AG09309 (cell line): ENCODE results near the gene CFC1B.
"Not testable (repeated sequence)": the region's sequence is repeated elsewhere in the genome, so short reads cannot be mapped to it uniquely, and the experiment has no call there.

ENCODE experiments used
- DNase-seq: peaks from one replicate; pipeline ENCODE4 v3.0.0-alpha.2; 2010; ENCODE audit warnings: low read depth
- H3K4me3 ChIP-seq: 2 replicates; pipeline ENCODE4 v1.5.1; 2011; ENCODE audit warnings: mild to moderate bottlenecking, low read depth, low read length, moderate library complexity; ENCODE audit not compliant: control insufficient read depth

The CFC1B gene

DNA sequence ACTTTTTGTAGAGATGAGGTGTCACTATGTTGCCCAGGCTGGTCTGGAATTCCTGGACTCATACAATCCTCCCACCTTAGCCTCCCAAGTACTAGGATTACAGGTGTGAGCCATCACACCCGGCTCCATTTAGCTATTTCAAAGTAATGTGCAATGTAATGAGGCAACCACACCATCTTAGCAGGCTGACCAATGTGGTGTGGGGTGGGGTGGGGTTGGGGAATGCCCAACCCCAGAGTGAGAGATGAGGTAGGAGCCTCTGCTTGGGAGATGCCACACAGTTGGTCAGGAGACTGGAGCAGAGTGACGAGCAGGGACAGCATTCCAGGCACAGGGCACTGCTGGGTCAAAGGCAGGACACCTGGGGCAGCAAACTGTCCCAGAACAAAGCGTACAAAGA lies 27.4 kb downstream of the CFC1B start:
- H3K4me3 ChIP-seq, DNase-seq: not testable (repeated sequence)

DNA sequence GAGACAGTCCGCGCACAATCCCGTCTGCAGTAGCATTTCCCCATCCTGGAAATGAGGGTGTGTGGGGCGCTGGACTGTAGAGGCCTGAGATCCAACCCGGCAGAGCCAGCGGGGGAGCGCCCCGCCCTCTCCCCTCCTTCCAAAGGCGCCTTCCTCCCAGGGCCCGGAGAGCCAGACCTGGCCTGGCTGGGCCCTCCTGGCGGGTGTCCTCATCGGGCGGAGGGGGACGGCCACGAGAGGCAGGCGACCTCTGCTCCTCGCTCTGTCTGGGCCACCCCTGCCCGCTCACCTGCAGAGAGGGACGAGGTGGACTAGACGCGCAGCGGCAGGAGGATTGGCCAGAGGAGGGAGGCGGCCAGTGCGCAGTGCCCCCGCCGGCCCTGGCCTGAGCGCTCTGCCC lies 28.5 kb downstream of the CFC1B start:
- not testable (repeated sequence) for H3K4me3 ChIP-seq

DNA sequence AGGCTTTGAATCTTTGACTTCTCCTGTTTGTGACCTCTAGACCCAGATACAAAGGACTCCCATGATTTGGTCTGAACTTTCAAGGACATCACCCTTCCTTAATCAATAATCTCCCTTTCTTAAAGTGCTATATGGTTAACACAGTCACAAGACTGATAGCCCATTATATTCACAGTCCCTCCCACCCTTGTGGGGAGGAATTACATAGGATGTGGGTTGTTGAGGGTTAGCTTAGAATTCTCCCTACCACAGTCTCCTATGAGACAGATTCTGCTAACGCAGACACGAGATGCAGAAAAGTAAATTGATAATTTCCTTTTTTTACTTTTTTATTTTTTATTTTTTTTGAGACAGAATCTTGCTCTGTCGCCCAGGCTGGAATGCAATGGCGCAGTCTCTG lies 33.2 kb downstream of the CFC1B start:
- DNase-seq, H3K4me3 ChIP-seq: not testable (repeated sequence)

More for the DNA sequence above, 28.5 kb downstream of the CFC1B start:
- not testable (repeated sequence) for DNase-seq

DNA sequence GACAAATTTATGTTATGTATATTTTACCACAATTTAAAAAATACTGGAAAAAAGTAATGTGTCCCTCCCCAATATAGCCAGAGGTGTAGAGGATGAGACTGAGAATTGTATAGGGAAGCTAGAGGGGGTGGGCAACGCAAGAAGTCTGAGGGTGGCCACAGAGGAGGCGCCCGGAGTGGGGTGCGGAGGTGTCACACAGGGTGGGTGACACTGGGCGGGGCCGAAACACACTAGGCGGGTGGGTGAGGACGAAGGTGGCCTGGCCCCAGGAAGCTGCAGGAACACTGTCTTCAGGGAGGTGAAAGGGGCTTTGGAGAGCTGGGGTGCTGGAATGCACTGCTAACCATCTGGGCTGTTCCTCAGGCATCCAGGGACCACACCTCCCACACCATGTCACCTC lies 35.4 kb downstream of the CFC1B start:
- H3K4me3 ChIP-seq, DNase-seq: not testable (repeated sequence)

DNA sequence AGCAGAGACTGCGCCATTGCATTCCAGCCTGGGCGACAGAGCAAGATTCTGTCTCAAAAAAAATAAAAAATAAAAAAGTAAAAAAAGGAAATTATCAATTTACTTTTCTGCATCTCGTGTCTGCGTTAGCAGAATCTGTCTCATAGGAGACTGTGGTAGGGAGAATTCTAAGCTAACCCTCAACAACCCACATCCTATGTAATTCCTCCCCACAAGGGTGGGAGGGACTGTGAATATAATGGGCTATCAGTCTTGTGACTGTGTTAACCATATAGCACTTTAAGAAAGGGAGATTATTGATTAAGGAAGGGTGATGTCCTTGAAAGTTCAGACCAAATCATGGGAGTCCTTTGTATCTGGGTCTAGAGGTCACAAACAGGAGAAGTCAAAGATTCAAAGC lies 45.1 kb downstream of the CFC1B start:
- H3K4me3 ChIP-seq, DNase-seq: not testable (repeated sequence)

DNA sequence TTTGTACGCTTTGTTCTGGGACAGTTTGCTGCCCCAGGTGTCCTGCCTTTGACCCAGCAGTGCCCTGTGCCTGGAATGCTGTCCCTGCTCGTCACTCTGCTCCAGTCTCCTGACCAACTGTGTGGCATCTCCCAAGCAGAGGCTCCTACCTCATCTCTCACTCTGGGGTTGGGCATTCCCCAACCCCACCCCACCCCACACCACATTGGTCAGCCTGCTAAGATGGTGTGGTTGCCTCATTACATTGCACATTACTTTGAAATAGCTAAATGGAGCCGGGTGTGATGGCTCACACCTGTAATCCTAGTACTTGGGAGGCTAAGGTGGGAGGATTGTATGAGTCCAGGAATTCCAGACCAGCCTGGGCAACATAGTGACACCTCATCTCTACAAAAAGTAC lies 50.9 kb downstream of the CFC1B start:
- DNase-seq, H3K4me3 ChIP-seq: not testable (repeated sequence)

DNA sequence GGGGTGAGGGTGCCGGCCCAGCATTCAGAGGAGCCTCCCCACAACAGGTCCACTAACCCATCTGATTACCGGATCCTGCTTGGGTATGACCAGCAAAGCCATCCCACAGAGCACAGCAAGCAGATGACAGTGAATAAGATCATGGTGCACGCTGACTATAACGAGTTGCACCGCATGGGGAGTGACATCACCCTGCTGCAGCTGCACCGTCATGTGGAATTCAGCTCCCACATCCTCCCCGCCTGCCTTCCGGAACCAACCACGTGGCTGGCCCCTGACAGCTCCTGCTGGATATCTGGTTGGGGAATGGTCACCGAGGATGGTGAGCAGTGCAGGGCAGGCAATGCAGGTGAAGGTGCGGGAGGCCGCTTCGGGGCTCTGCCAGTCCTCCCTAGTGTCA lies 53.2 kb downstream of the CFC1B start:
- H3K4me3 ChIP-seq, DNase-seq: not testable (repeated sequence)

DNA sequence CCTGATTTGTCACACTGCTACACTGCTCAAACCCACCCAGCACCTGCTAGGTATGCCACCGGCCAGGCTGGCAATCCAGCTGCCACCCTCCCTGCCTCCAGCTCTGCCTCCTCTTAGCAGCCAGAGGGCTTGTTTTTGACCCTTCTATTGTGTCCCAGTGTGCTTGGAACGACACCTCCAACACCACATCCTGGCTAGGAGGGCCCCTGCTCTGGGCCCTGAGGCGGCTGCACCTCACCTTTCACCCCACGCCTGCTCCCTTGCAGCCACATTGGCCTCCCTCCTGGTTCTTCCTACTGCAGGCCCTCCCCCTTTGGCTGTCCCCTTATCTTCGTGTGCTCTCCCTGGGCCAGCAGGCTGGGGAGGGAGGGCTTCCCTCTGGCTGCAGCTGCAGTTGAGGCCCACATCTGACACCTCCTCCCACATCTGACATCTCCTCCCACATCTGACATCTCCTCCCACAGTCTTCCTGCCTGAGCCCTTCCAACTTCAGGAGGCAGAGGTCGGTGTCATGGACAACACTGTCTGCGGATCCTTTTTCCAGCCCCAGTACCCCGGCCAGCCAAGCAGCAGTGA lies 55.3 kb downstream of the CFC1B start:
- not testable (repeated sequence) for H3K4me3 ChIP-seq, DNase-seq

DNA sequence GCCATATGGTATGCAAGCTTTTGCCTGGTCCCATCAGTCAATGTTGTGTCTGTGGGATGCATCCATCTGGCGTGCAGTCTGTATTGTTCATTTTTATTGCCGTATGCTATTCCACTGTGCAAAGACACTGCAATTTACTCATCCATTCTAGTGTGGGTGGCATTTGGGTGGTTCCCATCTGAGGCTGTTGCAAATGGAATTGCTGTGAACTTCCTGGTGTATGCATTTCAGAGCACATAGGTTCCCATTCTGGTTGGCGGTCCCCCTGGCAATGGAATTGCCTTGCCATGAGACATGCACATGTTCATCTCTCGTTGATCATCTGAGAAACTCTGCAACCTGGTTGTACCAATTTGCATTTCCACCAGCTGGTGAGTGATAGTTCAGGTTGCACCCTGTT lies 56.5 kb downstream of the CFC1B start:
- not testable (repeated sequence) for DNase-seq, H3K4me3 ChIP-seq
